ENCODE data around the gene LARGE2.

- no peak for TF ChIP-seq CTCF (IDR thresholded peaks at IDR 0.05)
- no peak for TF ChIP-seq POLR2A (IDR thresholded peaks at IDR 0.05)
Observed at GRCh38 chr11:45906096-45906682, 16.3 kb upstream of the LARGE2 start.

Measured in right lobe of liver (tissue), 4 donors.